GM23248 (cell line): ENCODE data around the gene PRCC.

Experiments
- EZH2 ChIP-seq: fragments of 200-600 bp; sonication (generic); IDR thresholded peaks from 2 replicates; pipeline ENCODE4 v1.6.1; 2018; ENCODE audit warnings: antibody characterized with exemption, mild to moderate bottlenecking; ENCODE audit not compliant: insufficient read depth, poor library complexity, severe bottlenecking
- EZH2phosphoT487 ChIP-seq: fragments of 200-600 bp; sonication (generic); IDR thresholded peaks from 2 replicates; pipeline ENCODE4 v1.6.1; 2018; ENCODE audit warnings: antibody characterized with exemption, moderate library complexity, mild to moderate bottlenecking, low read depth; ENCODE audit not compliant: insufficient read depth

DNA sequence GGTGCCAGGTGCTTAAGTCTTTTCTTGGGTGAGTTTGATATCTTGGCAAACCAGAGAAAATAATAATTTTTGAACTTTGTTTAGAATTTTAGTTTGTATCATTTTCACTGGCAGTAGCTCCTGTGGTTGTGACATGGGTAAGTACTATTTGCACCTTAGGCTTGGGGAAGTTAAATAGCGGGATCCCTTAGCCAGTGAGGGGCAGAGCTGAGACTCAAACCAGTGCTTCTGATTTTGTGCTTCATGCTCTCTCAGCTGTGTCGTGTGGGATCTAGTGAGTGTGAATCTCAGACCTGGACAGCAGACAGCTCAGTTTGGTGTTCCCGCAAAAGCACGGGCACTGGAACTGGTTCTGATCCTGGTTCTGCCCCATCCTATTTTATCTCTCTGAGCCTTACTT, 9.6 kb downstream of the PRCC start:
- TF ChIP-seq EZH2 (no peak), EZH2phosphoT487 (no peak)
